ENCODE data around the gene RASA2.

The RASA2 gene

GRCh38 chr3:141444586-141445285, 42.1 kb upstream of the RASA2 start:
- TF ChIP-seq, protein P1, sequence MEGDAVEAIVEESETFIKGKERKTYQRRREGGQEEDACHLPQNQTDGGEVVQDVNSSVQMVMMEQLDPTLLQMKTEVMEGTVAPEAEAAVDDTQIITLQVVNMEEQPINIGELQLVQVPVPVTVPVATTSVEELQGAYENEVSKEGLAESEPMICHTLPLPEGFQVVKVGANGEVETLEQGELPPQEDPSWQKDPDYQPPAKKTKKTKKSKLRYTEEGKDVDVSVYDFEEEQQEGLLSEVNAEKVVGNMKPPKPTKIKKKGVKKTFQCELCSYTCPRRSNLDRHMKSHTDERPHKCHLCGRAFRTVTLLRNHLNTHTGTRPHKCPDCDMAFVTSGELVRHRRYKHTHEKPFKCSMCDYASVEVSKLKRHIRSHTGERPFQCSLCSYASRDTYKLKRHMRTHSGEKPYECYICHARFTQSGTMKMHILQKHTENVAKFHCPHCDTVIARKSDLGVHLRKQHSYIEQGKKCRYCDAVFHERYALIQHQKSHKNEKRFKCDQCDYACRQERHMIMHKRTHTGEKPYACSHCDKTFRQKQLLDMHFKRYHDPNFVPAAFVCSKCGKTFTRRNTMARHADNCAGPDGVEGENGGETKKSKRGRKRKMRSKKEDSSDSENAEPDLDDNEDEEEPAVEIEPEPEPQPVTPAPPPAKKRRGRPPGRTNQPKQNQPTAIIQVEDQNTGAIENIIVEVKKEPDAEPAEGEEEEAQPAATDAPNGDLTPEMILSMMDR (IDR thresholded peaks at IDR 0.05; ENCODE audit: low read depth, low read length) = no peak
- DNase-seq (ENCODE audit: extremely low read depth, low read depth) = no peak

DNA sequence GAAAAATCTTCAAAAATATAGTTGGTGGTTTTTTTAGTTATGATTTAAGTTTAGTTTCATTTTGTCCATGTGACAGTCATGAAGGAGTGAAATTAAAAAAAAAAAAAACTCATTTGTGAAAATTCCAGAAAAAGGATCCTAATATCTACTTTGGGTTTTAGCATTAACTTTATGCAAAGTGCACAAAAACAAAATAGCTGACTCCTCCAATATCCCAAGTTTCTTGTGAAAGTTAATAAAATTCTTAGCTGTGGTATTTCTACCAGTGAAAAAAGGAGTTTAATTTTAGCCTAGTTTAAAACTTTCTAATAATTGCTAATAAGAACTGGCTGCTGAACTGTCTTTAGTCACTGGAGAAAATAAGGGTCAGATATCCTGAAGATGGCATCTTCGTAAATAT, 40.8 kb upstream of the RASA2 start:
- no peak for DNase-seq (ENCODE audit: extremely low read depth, low read depth)
- TF ChIP-seq, protein P1 (IDR thresholded peaks at IDR 0.05; ENCODE audit: low read depth, low read length) = no peak

DNA sequence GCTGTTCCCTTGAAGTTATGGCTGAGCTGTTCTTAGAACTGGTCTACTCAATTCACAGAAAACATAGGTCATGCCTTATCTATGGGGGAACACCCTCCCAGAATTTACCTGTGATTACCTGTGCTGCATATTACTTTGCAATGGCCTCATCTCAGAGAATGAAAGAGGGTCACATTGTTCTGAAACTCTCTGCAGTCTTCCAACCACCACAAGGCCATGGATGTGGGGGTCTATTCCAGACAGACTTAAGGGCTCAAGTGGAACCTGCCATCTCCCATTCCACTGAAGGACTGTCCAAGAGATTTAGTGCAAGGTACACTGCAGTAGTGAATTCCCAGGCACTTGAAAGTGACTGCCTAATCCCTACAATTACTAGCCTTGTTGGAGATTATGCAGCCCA, 40.1 kb upstream of the RASA2 start:
- DNase-seq (ENCODE audit: extremely low read depth, low read depth) = no peak

DNA sequence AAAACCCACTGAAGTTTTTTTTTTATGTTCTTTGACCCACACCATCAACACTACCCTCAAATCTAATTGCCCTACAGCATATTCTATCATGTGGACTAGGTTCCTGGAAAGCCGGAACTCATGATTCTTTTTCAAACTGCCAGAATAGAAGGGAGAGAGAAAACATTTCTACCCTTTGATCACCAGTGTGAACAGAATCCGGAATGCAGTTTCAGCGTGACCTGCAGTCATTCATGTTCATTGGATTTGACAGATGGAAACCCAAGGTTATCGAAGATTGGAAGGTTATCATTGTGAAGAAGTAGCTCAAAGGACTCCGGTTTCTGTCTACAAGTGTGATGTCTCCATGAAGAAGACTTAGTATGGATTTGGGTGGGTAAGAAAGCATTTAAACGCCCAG, 39.4 kb upstream of the RASA2 start:
- no peak for DNase-seq (ENCODE audit: extremely low read depth, low read depth)
- TF ChIP-seq, protein P1 (IDR thresholded peaks at IDR 0.05; ENCODE audit: low read depth, low read length) = no peak

More for the DNA sequence above, 40.1 kb upstream of the RASA2 start:
- TF ChIP-seq, protein P1 (IDR thresholded peaks at IDR 0.05; ENCODE audit: low read depth, low read length) = no peak

DNA sequence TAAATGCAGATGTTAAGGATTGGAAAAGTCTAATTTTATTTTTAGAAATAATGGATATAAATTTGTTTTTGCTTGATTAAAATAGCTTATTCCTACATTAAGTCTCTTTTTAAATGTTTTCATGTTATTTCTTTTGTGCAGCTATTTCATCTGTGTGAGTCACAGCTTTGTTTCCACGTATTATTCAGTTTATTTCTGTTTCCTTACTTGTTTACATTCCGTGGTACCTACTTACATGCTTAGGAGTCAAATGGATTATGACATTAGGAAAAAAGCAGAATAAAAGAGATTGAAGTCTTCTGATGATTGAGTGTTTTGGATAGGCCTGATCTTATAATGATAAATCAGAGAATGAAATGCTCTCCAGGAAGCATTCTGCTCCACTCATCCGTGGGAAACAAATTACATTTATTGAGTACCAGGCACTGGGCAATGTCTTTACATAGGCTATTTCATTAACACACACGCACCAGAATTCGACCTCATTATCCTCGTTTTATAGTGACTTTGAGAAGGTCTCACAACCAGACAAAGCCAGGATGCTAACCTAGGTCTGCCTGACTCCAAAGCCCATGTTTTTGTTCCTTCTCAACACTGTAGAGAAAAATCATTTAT, 38.1 kb upstream of the RASA2 start:
- TF ChIP-seq, protein P1 (IDR thresholded peaks at IDR 0.05; ENCODE audit: low read depth, low read length) = no peak
- DNase-seq (ENCODE audit: extremely low read depth, low read depth) = peak; percentile 47

DNA sequence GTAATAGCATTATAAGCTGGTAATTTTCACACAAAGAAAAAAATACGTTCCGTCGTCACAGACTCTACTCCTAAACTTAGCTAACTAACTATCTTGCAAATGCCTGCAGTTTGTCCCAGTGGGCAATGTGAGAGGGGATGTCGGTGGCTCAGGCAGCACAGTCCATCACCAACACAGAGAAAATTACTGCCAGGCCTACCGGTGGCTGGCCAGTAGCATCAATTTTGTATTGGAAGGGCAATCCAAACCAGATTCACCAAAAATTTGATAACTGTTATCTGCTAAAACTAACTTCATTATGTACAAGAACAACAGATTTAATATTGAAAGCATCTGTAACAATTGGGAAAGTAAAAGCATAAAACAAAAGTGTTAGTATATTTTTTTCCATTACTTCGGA, 37.4 kb upstream of the RASA2 start:
- TF ChIP-seq, protein P1 (IDR thresholded peaks at IDR 0.05; ENCODE audit: low read depth, low read length) = no peak
- DNase-seq (ENCODE audit: extremely low read depth, low read depth) = no peak

DNA sequence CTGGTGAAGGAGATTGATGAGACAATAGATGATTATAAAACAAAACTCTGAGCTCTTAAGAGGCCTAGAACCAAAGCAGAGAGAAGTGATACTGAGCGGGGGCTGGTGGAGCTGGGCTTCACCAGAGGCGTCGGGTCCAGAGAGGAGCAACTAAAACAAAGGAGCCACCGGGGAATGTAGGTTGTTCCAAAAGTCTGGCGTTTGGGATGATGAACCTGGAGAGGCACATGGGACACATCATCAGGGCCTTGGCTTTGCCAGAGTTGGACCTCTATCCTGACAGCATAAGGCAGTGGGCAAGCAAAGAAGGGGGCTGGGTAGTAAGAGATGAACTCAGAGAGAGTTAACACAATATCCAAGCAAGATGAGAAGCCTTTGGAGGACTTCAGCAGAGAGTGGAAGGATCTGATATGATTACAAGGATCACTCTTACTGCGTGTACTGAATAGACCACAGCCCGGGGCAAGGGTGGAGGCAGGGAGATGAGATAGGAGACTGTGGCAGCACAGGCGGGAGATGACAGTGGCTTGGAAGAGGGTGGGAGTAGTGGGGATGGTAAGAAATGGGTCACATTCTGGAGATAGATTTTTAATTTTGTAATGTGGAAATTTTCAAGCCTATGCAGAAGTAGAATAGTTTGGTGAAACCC, 36.0 kb upstream of the RASA2 start:
- DNase-seq (ENCODE audit: extremely low read depth, low read depth) = no peak
- TF ChIP-seq, protein P1 (IDR thresholded peaks at IDR 0.05; ENCODE audit: low read depth, low read length) = no peak
